Keratinocyte (primary cell): ENCODE results near the gene ST6GALNAC6. TPM values are rescaled to one million over a fixed set of nuclear protein-coding genes. Genes with fewer than 3 reads are reported as not detected.

Experiments used
- DNase-seq: peaks from one replicate; pipeline ENCODE4 v3.0.0-alpha.2; 2011; ENCODE audit warnings: low read depth, missing footprints, low spot score
- FAIRE-seq: peaks from 2 replicates; lab custom pipeline; 2011; peaks lifted over from hg19 to GRCh38; lab: Jason Lieb, UNC
- H2AFZ ChIP-seq: 2 replicates; pipeline ENCODE4 v1.6.0; 2012; ENCODE audit warnings: low read length, control low read depth, inconsistent platforms; ENCODE audit not compliant: control insufficient read depth
- H3K27ac ChIP-seq: 2 replicates; pipeline ENCODE4 v1.5.1; 2011; ENCODE audit warnings: low read length; ENCODE audit not compliant: control insufficient read depth, insufficient read depth
- H3K27me3 ChIP-seq: 3 replicates; pipeline ENCODE4 v1.6.0; 2011; ENCODE audit warnings: low read length; ENCODE audit not compliant: control insufficient read depth, insufficient read depth; ENCODE audit errors: extremely low read depth
- H3K36me3 ChIP-seq, 2 experiments: 2 replicates in 1 of 2; 3 replicates in 1 of 2; pipeline ENCODE4 v1.5.1; 2011; ENCODE audit warnings: low read length in 2 of 2, mild to moderate bottlenecking in 1 of 2; ENCODE audit not compliant: control insufficient read depth in 2 of 2, insufficient read depth in 2 of 2; ENCODE audit errors: extremely low read depth in 1 of 2
- H3K4me1 ChIP-seq: 3 replicates; pipeline ENCODE4 v1.5.1; 2011; ENCODE audit warnings: low read length; ENCODE audit not compliant: control insufficient read depth, insufficient read depth; ENCODE audit errors: extremely low read depth
- H3K4me2 ChIP-seq: 3 replicates; pipeline ENCODE4 v1.6.0; 2011; ENCODE audit warnings: low read depth, low read length; ENCODE audit not compliant: control insufficient read depth, insufficient read depth; ENCODE audit errors: extremely low read depth
- H3K4me3 ChIP-seq, 3 experiments: fragments of 200-600 bp in 1 of 3; sonication (generic) in 1 of 3; 2 replicates in 2 of 3; 3 replicates in 1 of 3; pipeline ENCODE4 v1.5.1; 2011 to 2016; ENCODE audit warnings: low read length in 3 of 3, mild to moderate bottlenecking in 3 of 3, control low read depth in 2 of 3, inconsistent platforms in 1 of 3, low read depth in 1 of 3, mixed read lengths in 1 of 3, mixed run types in 1 of 3, moderate library complexity in 1 of 3; ENCODE audit not compliant: control insufficient read depth in 2 of 3, insufficient read depth in 2 of 3; ENCODE audit errors: extremely low read depth in 1 of 3
- H3K79me2 ChIP-seq: 2 replicates; pipeline ENCODE4 v1.6.0; 2012; ENCODE audit warnings: low read length; ENCODE audit not compliant: control insufficient read depth, insufficient read depth
- H3K9ac ChIP-seq: 3 replicates; pipeline ENCODE4 v1.6.0; 2011; ENCODE audit warnings: low read length; ENCODE audit not compliant: control insufficient read depth, insufficient read depth; ENCODE audit errors: extremely low read depth
- H3K9me1 ChIP-seq: 3 replicates; pipeline ENCODE4 v1.6.0; 2011; ENCODE audit warnings: low read length; ENCODE audit not compliant: control insufficient read depth, insufficient read depth; ENCODE audit errors: extremely low read depth
- H3K9me3 ChIP-seq: 2 replicates; pipeline ENCODE4 v1.5.1; 2012; ENCODE audit warnings: low read depth, low read length; ENCODE audit not compliant: control insufficient read depth
- H4K20me1 ChIP-seq: 3 replicates; pipeline ENCODE4 v1.6.0; 2011; ENCODE audit warnings: low read length; ENCODE audit not compliant: control insufficient read depth, insufficient read depth; ENCODE audit errors: extremely low read depth
- CTCF ChIP-seq, 3 experiments: IDR thresholded peaks in 1 of 3; conservative IDR thresholded peaks in 1 of 3; optimal IDR thresholded peaks in 1 of 3; 2 replicates in 2 of 3; 3 replicates in 1 of 3; pipeline versions ENCODE3 to v1.5.1; 2011; ENCODE audit warnings: low read length in 3 of 3, mild to moderate bottlenecking in 3 of 3, moderate library complexity in 2 of 3, control low read depth in 1 of 3, inconsistent platforms in 1 of 3; ENCODE audit not compliant: insufficient read depth in 2 of 3; ENCODE audit errors: extremely low read depth in 1 of 3
- EZH2 ChIP-seq: IDR thresholded peaks from one replicate; pipeline ENCODE4 v1.6.1; 2012; ENCODE audit warnings: inconsistent platforms, mild to moderate bottlenecking, low read length, moderate library complexity
- dilution Hi-C: fragments of 300-500 bp; cut with MboI; formaldehyde crosslinking; loops from one replicate; pipeline ENCODE4 v1.7.0; 2020; ENCODE audit warnings: low sequenced_read_pairs; ENCODE audit not compliant: extremely low pct_ligation_motif_present
- polyA plus RNA-seq, 5 experiments: library from polyadenylated mRNA; depleted of rRNA in 3 of 5; stranded (reverse) in 3 of 5; stranded (forward) in 1 of 5; unstranded in 1 of 5; fragments of >200 nt; gene quantifications; 1 replicate in 1 of 5; 2 replicates in 3 of 5; 3 replicates in 1 of 5; pipeline versions ENCODE4 v1.2.1 to v1.2.3, GENCODE V29; 2011 to 2012; ENCODE audit warnings: missing spikeins in 2 of 5, low read depth in 1 of 5, low replicate concordance in 1 of 5

ST6GALNAC6 gene
- polyA plus RNA-seq, 1 donor (not counting 4 experiments of a cell fraction or from before 2014, with no cell fraction given): 21.1 TPM

GRCh38 chr9:127858041-127858512, 41.3 kb downstream of the ST6GALNAC6 start:
- Histone ChIP-seq H4K20me1 (no peaks in the 10 kb centered on the region), H3K27me3 (peaks cover 4% of the 10 kb centered on the region), H3K79me2 (no peaks in the 10 kb centered on the region), H3K9ac (no peak overlapping the region), H2AFZ (no peak overlapping the region), H3K9me3 (no peaks in the 10 kb centered on the region), H3K36me3 (no peaks in the 10 kb centered on the region), H3K4me1 (no peaks in the 10 kb centered on the region), H3K4me3 (no peak overlapping the region), H3K27ac (no peak overlapping the region), H3K9me1 (no peaks in the 10 kb centered on the region), H3K4me2 (no peak overlapping the region)
- TF ChIP-seq EZH2: no peak
- no peak for TF ChIP-seq CTCF (optimal IDR thresholded peaks at IDR 0.05 in 1 of 3, IDR thresholded peaks at IDR 0.05 in 1 of 3, conservative IDR thresholded peaks at IDR 0.05 in 1 of 3; ENCODE audit: extremely low read depth in 1 of 3, insufficient read depth in 2 of 3, low read length in 3 of 3)
- DNase-seq (no peak), FAIRE-seq (no peak)
- dilution Hi-C loops: no loop called here

GRCh38 chr9:127857278-127857677, 42.1 kb downstream of the ST6GALNAC6 start:
- Histone ChIP-seq H3K9me1 (no peaks in the 10 kb centered on the region), H3K4me3 (no peak overlapping the region), H2AFZ (no peak overlapping the region), H3K27ac (no peak overlapping the region), H4K20me1 (no peaks in the 10 kb centered on the region), H3K9ac (no peak overlapping the region), H3K9me3 (no peaks in the 10 kb centered on the region), H3K79me2 (no peaks in the 10 kb centered on the region), H3K36me3 (no peaks in the 10 kb centered on the region), H3K27me3 (peaks cover 4% of the 10 kb centered on the region), H3K4me2 (no peak overlapping the region), H3K4me1 (no peaks in the 10 kb centered on the region)
- DNase-seq (no peak), FAIRE-seq (no peak)
- no peak for TF ChIP-seq EZH2
- dilution Hi-C loops: no loop called here

GRCh38 chr9:127856729-127857116, 42.7 kb downstream of the ST6GALNAC6 start:
- H3K27ac ChIP-seq: no peak overlapping the region
- no peaks in the 10 kb centered on the region for H3K9me3 ChIP-seq
- TF ChIP-seq EZH2: no peak
- no peak for TF ChIP-seq CTCF (optimal IDR thresholded peaks at IDR 0.05 in 1 of 3, IDR thresholded peaks at IDR 0.05 in 1 of 3, conservative IDR thresholded peaks at IDR 0.05 in 1 of 3; ENCODE audit: extremely low read depth in 1 of 3, insufficient read depth in 2 of 3, low read length in 3 of 3)
- no peaks in the 10 kb centered on the region for H3K9me1 ChIP-seq
- H3K4me1 ChIP-seq: no peaks in the 10 kb centered on the region
- FAIRE-seq (no peak), DNase-seq (no peak)
- no peak overlapping the region for H3K9ac ChIP-seq
- no peak overlapping the region for H2AFZ ChIP-seq
- no peaks in the 10 kb centered on the region for H3K79me2 ChIP-seq
- dilution Hi-C loops: no loop called here
- no peaks in the 10 kb centered on the region for H3K36me3 ChIP-seq
- no peaks in the 10 kb centered on the region for H4K20me1 ChIP-seq
- H3K4me2 ChIP-seq: no peak overlapping the region
- H3K27me3 ChIP-seq: peaks cover 4% of the 10 kb centered on the region
- H3K4me3 ChIP-seq: no peak overlapping the region
